Activated T-cell treated with anti-CD3 and anti-CD28 coated beads for 48 hours (primary cell): ENCODE data around the gene MST1.

ENCODE experiments used
- DNase-seq: peaks from one replicate; pipeline ENCODE4 v3.0.0-alpha.2; 2020; ENCODE audit warnings: low read depth

MST1 gene

GRCh38 chr3:49674497-49674983 lies 14.7 kb downstream of the MST1 start:
- DNase-seq, result no peak

GRCh38 chr3:49673715-49674496 lies 15.4 kb downstream of the MST1 start, which contains the start of gene APEH:
APEH (plus strand) TSS chr3:49674351; CDS start chr3:49674402, 51 bp downstream.
- peak; percentile 98 for DNase-seq

DNA sequence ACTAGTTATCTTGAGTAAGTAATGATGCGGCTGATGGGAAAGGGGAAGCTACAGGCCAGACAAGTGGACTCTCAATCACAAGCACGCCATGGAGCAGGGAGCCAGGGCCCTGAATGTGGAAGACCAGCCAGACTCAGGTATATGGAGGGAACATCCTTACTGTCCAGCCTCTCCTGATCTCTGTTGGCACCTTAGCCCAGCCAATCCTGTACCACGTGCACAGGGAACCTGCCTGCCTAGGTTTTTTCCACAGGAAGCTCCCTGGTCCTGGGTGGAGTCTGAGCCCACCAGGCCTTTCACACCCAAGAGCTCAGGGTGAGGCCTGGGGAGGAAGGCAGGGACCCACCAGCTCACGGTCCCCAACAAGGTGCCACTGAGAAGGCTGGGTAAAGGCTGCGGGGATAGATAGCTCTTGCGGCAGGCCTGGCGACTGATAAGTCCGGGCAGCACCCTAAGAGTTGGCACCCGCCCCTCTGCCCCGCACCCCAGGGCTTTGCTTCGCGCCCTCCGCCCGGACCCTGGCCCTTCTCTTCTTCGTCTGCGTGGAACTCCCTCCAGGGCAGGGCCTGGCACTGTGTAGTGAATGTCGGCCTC lies 16.1 kb downstream of the MST1 start:
- peak; percentile 23 for DNase-seq

GRCh38 chr3:49671291-49672288 lies 17.7 kb downstream of the MST1 start:
- DNase-seq, result peak; percentile 73

DNA sequence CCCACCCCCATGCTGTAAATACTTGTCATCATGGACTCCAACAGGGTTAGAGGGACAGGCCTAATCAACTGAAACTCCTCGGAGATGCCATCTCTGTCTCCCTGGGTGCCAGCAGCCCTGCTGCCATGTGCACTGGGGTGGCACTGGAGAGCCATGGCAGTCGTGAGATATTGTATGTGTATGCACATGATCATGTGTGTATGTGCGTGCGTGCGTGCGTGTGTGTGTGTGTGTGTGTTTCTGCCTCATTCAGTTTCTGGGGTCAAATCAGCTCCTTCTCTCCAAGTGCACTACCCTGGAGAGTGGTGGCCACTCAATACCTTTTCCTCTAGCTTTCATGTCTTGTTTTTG lies 18.4 kb downstream of the MST1 start:
- no peak for DNase-seq

DNA sequence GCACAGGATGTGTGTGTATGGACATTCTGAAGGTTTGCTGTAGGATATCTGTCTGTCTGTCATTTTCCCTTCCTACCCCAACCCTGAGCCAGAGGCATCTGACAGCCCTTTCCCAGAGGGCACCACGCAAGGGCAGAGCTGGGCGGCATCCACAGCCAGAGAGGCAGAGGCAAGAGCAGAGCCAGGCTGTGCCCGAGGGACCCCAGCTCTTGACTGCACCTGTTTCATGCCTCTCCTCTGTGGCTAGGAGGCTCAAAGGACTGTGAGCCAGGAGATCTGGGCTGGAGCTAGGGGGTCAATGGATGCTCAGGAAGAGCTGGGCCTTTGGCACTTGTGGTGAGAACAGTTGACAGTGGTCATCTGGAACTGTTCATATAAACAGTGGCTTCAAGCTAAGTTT lies 19.9 kb downstream of the MST1 start:
- no peak for DNase-seq

- no peak for DNase-seq
Measured at GRCh38 chr3:49668861-49669260, 20.4 kb downstream of the MST1 start.

DNA sequence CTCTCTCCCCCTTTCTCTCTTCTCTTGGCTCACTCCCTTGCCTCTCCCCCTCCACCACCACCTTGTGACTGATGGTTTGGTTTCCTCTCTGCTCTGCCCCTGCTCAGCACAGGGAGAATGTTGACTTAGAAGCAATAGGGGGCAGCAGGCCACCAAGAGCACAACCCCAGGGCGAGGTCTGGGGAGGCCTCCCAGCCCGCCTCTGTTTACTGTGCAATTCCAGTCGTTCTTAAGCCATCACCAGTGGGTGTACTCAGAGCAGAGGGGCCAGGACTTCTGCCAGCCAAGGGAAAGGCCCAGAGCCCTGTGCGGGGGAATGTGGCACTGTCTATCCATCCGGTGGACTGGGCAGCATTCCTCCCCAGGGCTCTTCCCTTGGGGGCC lies 20.9 kb downstream of the MST1 start:
- DNase-seq, result no peak

DNA sequence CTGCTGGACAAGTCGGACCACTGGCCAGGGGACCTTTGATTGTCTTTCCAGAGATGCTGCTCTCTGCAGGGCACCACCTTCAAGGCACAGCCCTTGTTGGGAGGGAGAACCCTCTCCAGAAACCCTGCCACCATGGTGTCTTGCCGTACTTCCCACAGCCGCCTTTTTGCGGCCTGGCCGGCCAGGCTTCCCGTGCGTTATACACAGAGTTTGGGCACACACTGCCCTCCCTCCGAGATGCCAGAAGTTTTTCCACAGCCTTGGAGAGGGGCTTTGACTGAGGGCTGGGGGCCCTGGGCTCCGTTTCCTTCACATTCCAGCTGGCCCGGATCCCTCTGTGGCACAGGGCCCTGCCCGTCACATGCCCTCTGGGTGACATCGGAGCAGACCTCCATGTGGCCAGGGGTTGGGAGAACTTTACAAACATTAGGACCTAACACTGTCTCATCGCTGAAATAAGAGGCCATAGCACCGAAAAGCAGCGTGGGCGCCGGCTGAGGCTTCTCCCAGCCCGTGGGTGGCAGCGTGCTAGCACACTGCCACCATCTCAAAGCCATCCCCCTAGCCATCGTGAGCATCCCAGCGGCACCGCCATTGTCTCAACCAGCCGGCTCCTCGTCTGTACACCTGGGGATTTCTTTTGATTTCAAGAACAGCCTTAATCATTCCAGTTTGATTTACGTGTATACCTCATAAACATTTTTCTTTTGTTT lies 21.4 kb downstream of the MST1 start:
- no peak for DNase-seq

GRCh38 chr3:49666592-49666991 lies 22.7 kb downstream of the MST1 start:
- no peak for DNase-seq

- DNase-seq, result no peak
Measured at GRCh38 chr3:49665822-49666519, 23.3 kb downstream of the MST1 start.

GRCh38 chr3:49664300-49664699 lies 25.0 kb downstream of the MST1 start:
- no peak for DNase-seq

DNA sequence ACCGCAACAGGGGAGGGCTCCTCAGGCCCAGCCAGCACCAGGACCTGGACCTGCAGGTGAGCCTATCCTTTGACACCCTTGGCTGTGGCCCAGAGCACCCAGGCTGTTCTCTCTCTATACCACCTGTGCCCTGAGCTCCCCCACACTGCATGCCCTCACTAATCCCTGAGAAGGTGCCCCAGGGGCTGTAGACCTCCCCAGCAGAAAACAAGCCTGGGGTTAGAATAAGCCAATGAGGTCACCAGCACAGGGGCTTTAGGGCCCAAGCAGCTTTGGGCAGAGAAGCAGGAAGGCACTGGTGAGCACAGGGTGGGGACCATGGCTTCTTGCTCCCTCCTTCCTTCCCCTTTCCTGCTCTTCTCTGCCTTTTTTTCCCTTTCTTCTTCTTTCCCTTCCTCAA lies 25.4 kb downstream of the MST1 start:
- no peak for DNase-seq

GRCh38 chr3:49662720-49663413 lies 26.4 kb downstream of the MST1 start:
- DNase-seq, result no peak

GRCh38 chr3:49662021-49662420 lies 27.3 kb downstream of the MST1 start:
- no peak for DNase-seq

GRCh38 chr3:49661281-49661680 lies 28.0 kb downstream of the MST1 start:
- DNase-seq, result no peak

DNA sequence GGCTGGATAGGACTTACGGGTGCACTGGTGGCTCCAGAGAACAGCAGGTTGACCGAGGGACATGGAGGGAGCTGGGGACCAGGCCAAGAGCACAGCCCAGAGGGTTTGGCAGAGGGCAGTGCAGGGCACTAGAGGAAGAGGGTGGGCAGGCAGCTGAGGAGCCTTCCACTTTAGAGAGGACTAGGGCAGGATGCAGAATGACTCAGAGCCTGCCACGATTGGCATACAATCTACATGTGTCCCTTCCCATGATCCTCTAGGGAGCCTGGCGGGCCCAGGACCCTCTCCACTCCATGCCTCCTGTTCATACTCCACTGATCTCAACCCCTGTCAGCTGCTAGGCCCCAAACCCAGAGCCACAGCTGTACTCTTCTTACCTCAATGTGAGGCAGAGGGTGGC lies 29.5 kb downstream of the MST1 start:
- DNase-seq, result no peak

- no peak for DNase-seq
Measured at GRCh38 chr3:49658711-49659110, 30.6 kb downstream of the MST1 start.

- DNase-seq, result no peak
Measured at GRCh38 chr3:49657208-49657915, 31.9 kb downstream of the MST1 start.

GRCh38 chr3:49656541-49657112 lies 32.6 kb downstream of the MST1 start:
- no peak for DNase-seq
